Heart right ventricle (tissue), 16 donors: Measurements from ENCODE around the gene ANKS6. TPM values are rescaled to one million over a fixed set of nuclear protein-coding genes. Genes with fewer than 3 reads are reported as not detected.

Experiments
- ATAC-seq, 8 donors: fragments of 200-7000 bp; cut with Tn5 transposase; one replicate each; pipeline ENCODE4 v1.9.1; 2020; ENCODE audit warnings: mild to moderate bottlenecking in 8 of 8, moderate library complexity in 8 of 8, moderate number of reproducible peaks in 1 of 8
- DNase-seq, 2 donors: peaks; one replicate each; pipeline ENCODE4 v3.0.0-alpha.2; 2020
- H3K27ac ChIP-seq, 10 donors: fragments of 200-600 bp; sonication (generic) in 2 of 10; one replicate each; pipeline versions ENCODE4 v1.5.0 to v1.8.0; 2020 to 2022; ENCODE audit warnings: mild to moderate bottlenecking in 3 of 10
- H3K27me3 ChIP-seq, 7 donors: fragments of 200-600 bp; one replicate each; pipeline ENCODE4 v1.8.0; 2021 to 2022; ENCODE audit warnings: mild to moderate bottlenecking in 2 of 7
- H3K36me3 ChIP-seq, 9 donors: fragments of 200-600 bp; sonication (generic) in 1 of 9; one replicate each; pipeline versions ENCODE4 v1.5.0 to v1.8.0; 2020 to 2022; ENCODE audit warnings: mild to moderate bottlenecking in 2 of 9
- H3K4me1 ChIP-seq, 9 donors: fragments of 200-600 bp; sonication (generic) in 1 of 9; one replicate each; pipeline versions ENCODE4 v1.5.0 to v1.8.0; 2020 to 2022; ENCODE audit warnings: mild to moderate bottlenecking in 4 of 9
- H3K4me3 ChIP-seq, 10 donors: fragments of 200-600 bp; sonication (generic) in 2 of 10; one replicate each; pipeline versions ENCODE4 v1.5.0 to v1.8.0; 2020 to 2022; ENCODE audit warnings: mild to moderate bottlenecking in 7 of 10, moderate library complexity in 2 of 10
- H3K9me3 ChIP-seq, 11 donors: fragments of 200-600 bp in 10 of 11; sonication (generic) in 2 of 11; one replicate each; pipeline versions ENCODE4 v1.5.0 to v1.8.0; 2013 to 2022; ENCODE audit warnings: mild to moderate bottlenecking in 2 of 11, control low read depth in 1 of 11, moderate library complexity in 1 of 11
- CTCF ChIP-seq, 9 donors: fragments of 200-600 bp; sonication (generic) in 2 of 9; IDR thresholded peaks; one replicate each; pipeline versions ENCODE4 v1.5.0 to v1.8.0; 2021 to 2022; ENCODE audit warnings: antibody characterized with exemption in 9 of 9, mild to moderate bottlenecking in 5 of 9, moderate library complexity in 1 of 9
- WGBS, 2 donors: extraction: QIAGEN DNeasy Blood & Tissue Kit; methylation state at CpG; one replicate each; pipeline ENCODE4 v1.1.7; 2013; ENCODE audit warnings: inconsistent platforms in 1 of 2; 5-methylcytosine and 5-hydroxymethylcytosine counted together
- intact Hi-C, 10 donors: fragments of 100-400 bp; cut with DNase I; formaldehyde crosslinking; loops; one replicate each; pipeline versions ENCODE4 v1.11.1 to v1.14.2; 2022
- polyA plus RNA-seq, 2 donors: library from polyadenylated mRNA; stranded (reverse); fragments of 200-250 nt; gene quantifications; one replicate each; pipeline ENCODE4 v1.2.3, GENCODE V29; 2013
- total RNA-seq, 10 donors: library from RNA; stranded (reverse); fragmentation: NEBNext Ultra II Directional in 3 of 10; extraction: Animal tissue kit (Norgen Biotek cat#: 25700) in 3 of 10; gene quantifications; one replicate each; pipeline versions ENCODE4 v1.2.1 to v1.2.4, GENCODE V29; 2021 to 2023
- donor health status: Arrhythmogenic right ventricular cardiomyopathy.
- donor health status: ischemic (EF 13 %, LVEDD 7.1; RV severe dilation, severe dysfunction).
- donor health status: healthy with polysubstance abuse.
- donor health status: DM: no; HTN: yes; CAD: no.
- donor health status: DM: no; HTN: no; CAD: no.
- donor health status: ischemic (EF 25% LVEDD 6.9; RV normal size, moderate dysfunction).
- donor health status: ischemic (EF 25% LVEDD 5.7; RV mildly dilated, moderate dysfunction).
- donor health status: healthy.
- donor health status: DM: yes; HTN: yes; CAD: no.
- donor health status: Ischemic cardiomyopathy.
- donor health status: ischemic (EF 35%, LVEDD 5.7; RV mildly dilated, moderate dysfunction).
- donor health status: nonischemic (EF 11% LVEDD 7.7; RV severe dilation, severe dysfunction).
- donor health status: DM: yes; HTN: yes; CAD: no.
- donor health status: PGD.
- donor health status: ischemic (EF 29% LVEDD 5.4; RV normal size, mild dysfunction).
- donor health status: nonischemic (EF 23%, LVEDD 6.1; RV moderate dilation, normal function).

ANKS6 gene
- total and polyA plus RNA-seq, 12 donors = 3.1 to 8.0 (median 4.2) TPM

GRCh38 chr9:98830554-98830953 lies 34.2 kb upstream of the ANKS6 start:
- Histone ChIP-seq H3K9me3 (no peaks in the 10 kb centered on the region), H3K36me3 (no peaks in the 10 kb centered on the region), H3K4me1 (peaks cover 0 to 7% (median 0%) of the 10 kb centered on the region in 9 donors), H3K27ac (no peak overlapping the region), H3K27me3 (no peaks in the 10 kb centered on the region), H3K4me3 (no peak overlapping the region)
- DNase-seq (no peak), ATAC-seq (no peak)
- intact Hi-C loops = no loop called here
- WGBS, 2 donors = 95 to 96% methylated on average over 5 of the region's 5 CpGs
- no peak for TF ChIP-seq CTCF (IDR thresholded peaks at IDR 0.05)

GRCh38 chr9:98829766-98830165 lies 33.4 kb upstream of the ANKS6 start:
- intact Hi-C loops = no loop called here

GRCh38 chr9:98826716-98827115 lies 30.4 kb upstream of the ANKS6 start:
- 97 to 98% methylated on average over 20 of the region's 20 CpGs for WGBS, 2 donors
- no peak overlapping the region for H3K27ac ChIP-seq
- intact Hi-C loops = no loop called here
- no peaks in the 10 kb centered on the region for H3K4me1 ChIP-seq
- H3K36me3 ChIP-seq = no peaks in the 10 kb centered on the region
- ATAC-seq = no peak
- H3K9me3 ChIP-seq = peaks cover 0 to 5% (median 0%) of the 10 kb centered on the region in 11 donors
- TF ChIP-seq CTCF (IDR thresholded peaks at IDR 0.05) = no peak
- H3K27me3 ChIP-seq = no peaks in the 10 kb centered on the region
- no peak overlapping the region for H3K4me3 ChIP-seq
- DNase-seq = no peak

More at GRCh38 chr9:98829766-98830165, 33.4 kb upstream of the ANKS6 start:
- DNase-seq = no peak
- peaks cover 0 to 7% (median 0%) of the 10 kb centered on the region in 9 donors for H3K4me1 ChIP-seq
- TF ChIP-seq CTCF (IDR thresholded peaks at IDR 0.05) = no peak
- no peak overlapping the region for H3K4me3 ChIP-seq
- no peaks in the 10 kb centered on the region for H3K9me3 ChIP-seq
- no peak for ATAC-seq
- no peaks in the 10 kb centered on the region for H3K27me3 ChIP-seq
- H3K36me3 ChIP-seq = no peaks in the 10 kb centered on the region
- H3K27ac ChIP-seq = no peak overlapping the region
- WGBS, 2 donors = 75 to 81% methylated on average over 5 of the region's 5 CpGs

GRCh38 chr9:98825414-98825813 lies 29.1 kb upstream of the ANKS6 start:
- Histone ChIP-seq H3K4me3 (no peak overlapping the region), H3K9me3 (peaks cover 0 to 5% (median 0%) of the 10 kb centered on the region in 11 donors), H3K4me1 (no peaks in the 10 kb centered on the region), H3K27me3 (no peaks in the 10 kb centered on the region), H3K27ac (no peak overlapping the region), H3K36me3 (no peaks in the 10 kb centered on the region)
- no peak for ATAC-seq
- intact Hi-C loops = no loop called here
- TF ChIP-seq CTCF (IDR thresholded peaks at IDR 0.05) = no peak
- DNase-seq = no peak
- WGBS, 2 donors = 79 to 83% methylated on average over 3 of the region's 3 CpGs
